ENCODE data around the gene ADCY7. TPM values are rescaled to one million over a fixed set of nuclear protein-coding genes. Genes with fewer than 3 reads are reported as not detected.

The ADCY7 gene
- total RNA-seq, 1 donor from 2014 or later = 36.2 TPM

DNA sequence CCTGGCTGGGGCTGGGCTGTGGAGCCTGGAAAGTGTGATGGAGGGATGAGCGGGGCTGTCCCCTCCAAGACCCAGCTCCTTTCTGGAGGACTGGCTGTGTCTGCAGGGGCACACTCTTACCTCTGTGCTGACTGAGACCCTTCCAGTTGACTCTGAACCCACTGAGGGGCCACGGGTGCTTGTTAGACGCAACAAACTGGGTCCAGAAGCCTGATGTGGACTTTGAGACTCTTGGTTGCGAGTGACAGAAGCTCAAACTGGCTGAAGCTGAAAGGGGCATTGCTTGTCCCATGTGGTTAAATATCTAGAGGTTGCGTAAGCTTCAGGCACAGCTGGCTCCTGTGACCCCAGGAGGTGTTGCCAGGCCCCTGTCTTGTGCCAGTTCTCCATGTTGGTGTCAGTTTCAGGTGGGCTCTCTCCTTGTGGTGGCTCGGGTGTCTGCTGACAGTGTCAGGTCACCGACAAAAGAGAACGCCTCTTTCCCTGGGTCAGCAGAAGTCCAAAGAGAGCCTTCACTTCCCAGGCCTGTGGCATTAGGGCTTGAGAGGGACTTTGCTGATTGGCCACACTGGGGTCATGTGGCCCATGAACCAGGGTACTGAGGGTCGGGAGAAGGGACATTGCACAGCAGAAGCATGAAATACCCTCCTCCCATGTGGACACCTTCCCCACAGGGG, 16.7 kb downstream of the ADCY7 start:
- no peak for DNase-seq (ENCODE audit: low read depth)
- Histone ChIP-seq H3K27me3 (ENCODE audit: control insufficient read depth, insufficient read depth, low read length) (no peaks in the 10 kb centered on the region), H3K36me3 (ENCODE audit: control insufficient read depth, insufficient read depth, low read length) (no peaks in the 10 kb centered on the region), H3K4me3 (ENCODE audit: low read depth, low read length) (no peak overlapping the region)
- TF ChIP-seq, protein P1, sequence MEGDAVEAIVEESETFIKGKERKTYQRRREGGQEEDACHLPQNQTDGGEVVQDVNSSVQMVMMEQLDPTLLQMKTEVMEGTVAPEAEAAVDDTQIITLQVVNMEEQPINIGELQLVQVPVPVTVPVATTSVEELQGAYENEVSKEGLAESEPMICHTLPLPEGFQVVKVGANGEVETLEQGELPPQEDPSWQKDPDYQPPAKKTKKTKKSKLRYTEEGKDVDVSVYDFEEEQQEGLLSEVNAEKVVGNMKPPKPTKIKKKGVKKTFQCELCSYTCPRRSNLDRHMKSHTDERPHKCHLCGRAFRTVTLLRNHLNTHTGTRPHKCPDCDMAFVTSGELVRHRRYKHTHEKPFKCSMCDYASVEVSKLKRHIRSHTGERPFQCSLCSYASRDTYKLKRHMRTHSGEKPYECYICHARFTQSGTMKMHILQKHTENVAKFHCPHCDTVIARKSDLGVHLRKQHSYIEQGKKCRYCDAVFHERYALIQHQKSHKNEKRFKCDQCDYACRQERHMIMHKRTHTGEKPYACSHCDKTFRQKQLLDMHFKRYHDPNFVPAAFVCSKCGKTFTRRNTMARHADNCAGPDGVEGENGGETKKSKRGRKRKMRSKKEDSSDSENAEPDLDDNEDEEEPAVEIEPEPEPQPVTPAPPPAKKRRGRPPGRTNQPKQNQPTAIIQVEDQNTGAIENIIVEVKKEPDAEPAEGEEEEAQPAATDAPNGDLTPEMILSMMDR (IDR thresholded peaks at IDR 0.05; ENCODE audit: insufficient read depth, low read length, poor library complexity, severe bottlenecking) = no peak

DNA sequence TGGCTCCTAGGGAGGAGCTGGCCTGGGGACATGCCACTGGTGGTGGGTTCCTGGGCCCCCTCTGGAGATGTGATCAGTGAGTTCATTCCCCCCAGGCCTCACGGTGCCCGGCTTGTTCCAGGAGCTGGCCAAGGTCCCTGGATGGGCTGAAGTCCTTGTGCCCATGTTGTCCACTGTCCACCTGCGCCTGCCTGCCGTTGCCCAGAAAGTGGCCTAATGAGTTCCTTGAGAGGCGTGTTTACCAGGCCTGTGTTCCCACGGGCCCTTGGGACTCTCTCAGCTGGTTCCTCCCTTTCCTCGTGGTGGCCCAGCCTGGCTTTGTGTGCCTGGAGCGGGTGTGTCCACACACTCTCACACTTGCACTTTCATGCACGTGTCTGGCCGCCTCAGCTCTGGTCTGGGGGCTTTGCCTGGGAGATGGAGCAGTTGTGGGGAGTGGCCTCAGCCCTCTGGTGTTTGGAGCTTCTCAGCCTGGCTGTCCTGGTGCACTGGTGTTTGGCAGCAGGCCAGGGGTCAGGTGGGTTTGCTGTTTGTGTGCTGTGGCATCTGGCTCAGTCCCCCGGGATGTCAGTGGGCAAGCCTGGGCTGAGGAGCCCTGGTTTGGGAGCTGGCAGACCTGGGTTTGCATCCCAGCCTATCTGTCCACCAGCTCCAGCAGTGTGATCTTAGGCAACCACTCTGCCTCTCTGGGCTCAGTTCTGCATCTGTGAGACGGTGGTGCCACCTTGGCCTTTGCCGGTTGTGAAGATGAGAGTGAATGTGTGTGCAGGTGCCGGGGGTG, 18.0 kb downstream of the ADCY7 start:
- TF ChIP-seq, protein P1 (IDR thresholded peaks at IDR 0.05; ENCODE audit: insufficient read depth, low read length, poor library complexity, severe bottlenecking) = no peak
- H3K36me3 ChIP-seq (ENCODE audit: control insufficient read depth, insufficient read depth, low read length) = no peaks in the 10 kb centered on the region
- no peaks in the 10 kb centered on the region for H3K27me3 ChIP-seq (ENCODE audit: control insufficient read depth, insufficient read depth, low read length)
- no peak overlapping the region for H3K4me3 ChIP-seq (ENCODE audit: low read depth, low read length)
- DNase-seq (ENCODE audit: low read depth) = no peak

DNA sequence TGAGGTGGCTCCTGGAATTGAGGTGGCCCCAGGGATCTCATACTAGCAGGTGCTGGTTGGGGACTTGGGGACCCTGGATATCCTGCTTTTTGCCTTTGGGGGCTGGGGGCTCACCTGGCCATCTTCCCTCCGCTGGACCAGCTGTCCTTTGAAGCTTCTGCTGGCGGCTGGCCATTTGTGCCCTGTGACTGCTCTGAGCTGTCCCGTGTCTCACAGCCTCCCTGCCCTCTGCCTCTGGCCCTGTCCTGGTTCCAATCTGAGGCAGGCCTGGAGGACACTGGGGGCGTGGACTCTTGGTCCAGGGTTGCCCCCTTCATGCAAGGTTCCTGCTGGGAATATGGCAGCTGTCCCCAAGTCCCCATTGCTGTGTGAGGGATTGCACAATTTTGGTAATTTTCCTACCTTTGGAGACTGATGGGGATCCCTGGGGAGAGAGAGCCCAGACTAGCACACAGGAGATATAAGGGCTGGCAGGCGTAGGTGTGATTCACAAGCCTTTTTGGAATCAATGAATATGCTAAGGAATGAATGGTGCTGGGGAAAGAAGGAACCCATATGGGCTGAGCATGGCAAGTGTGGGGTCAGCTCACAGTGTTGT, 19.2 kb downstream of the ADCY7 start:
- no peak for DNase-seq (ENCODE audit: low read depth)
- Histone ChIP-seq H3K4me3 (ENCODE audit: low read depth, low read length) (no peak overlapping the region), H3K36me3 (ENCODE audit: control insufficient read depth, insufficient read depth, low read length) (no peaks in the 10 kb centered on the region), H3K27me3 (ENCODE audit: control insufficient read depth, insufficient read depth, low read length) (no peaks in the 10 kb centered on the region)
- TF ChIP-seq, protein P1 (IDR thresholded peaks at IDR 0.05; ENCODE audit: insufficient read depth, low read length, poor library complexity, severe bottlenecking) = no peak

DNA sequence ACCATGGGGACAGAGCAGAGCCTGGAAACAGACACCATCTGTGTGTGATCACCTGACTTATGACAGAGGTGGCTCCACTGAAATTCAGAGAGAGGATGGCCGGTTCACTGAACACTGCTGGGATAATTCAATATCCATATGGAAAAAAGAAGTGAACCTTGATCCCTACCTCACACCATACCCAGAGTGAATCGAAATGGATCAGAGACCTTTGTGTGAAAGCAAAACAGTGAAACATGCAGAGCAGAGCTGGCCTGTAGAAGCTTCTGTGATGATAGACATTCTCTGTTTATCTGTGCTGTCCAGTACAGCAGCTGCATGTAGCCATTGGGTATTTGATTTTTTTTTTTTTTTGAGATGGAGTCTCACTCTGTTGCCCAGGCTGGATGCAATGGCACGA, 20.3 kb downstream of the ADCY7 start:
- H3K36me3 ChIP-seq (ENCODE audit: control insufficient read depth, insufficient read depth, low read length) = no peaks in the 10 kb centered on the region
- no peak for DNase-seq (ENCODE audit: low read depth)
- TF ChIP-seq, protein P1 (IDR thresholded peaks at IDR 0.05; ENCODE audit: insufficient read depth, low read length, poor library complexity, severe bottlenecking) = no peak
- no peak overlapping the region for H3K4me3 ChIP-seq (ENCODE audit: low read depth, low read length)
- H3K27me3 ChIP-seq (ENCODE audit: control insufficient read depth, insufficient read depth, low read length) = no peaks in the 10 kb centered on the region

DNA sequence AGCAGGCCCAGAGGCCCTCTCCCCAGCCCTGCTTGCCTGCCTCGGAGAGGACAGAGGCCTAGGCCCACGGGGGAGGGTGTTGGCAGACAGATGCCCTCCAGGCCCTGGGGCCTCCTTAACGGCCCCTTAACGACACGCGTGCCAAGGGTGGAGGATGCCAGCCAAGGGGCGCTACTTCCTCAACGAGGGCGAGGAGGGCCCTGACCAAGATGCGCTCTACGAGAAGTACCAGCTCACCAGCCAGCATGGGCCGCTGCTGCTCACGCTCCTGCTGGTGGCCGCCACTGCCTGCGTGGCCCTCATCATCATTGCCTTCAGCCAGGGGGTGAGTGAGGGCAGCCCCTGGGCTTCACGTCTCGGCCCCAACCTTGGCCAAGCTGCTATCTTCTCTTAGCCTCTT, 21.7 kb downstream of the ADCY7 start:
- Histone ChIP-seq H3K4me3 (ENCODE audit: low read depth, low read length) (no peak overlapping the region), H3K27me3 (ENCODE audit: control insufficient read depth, insufficient read depth, low read length) (no peaks in the 10 kb centered on the region), H3K36me3 (ENCODE audit: control insufficient read depth, insufficient read depth, low read length) (no peaks in the 10 kb centered on the region)
- no peak for DNase-seq (ENCODE audit: low read depth)
- TF ChIP-seq, protein P1 (IDR thresholded peaks at IDR 0.05; ENCODE audit: insufficient read depth, low read length, poor library complexity, severe bottlenecking) = no peak
